ENCODE data around the gene ULBP2. TPM values are rescaled to one million over a fixed set of nuclear protein-coding genes. Genes with fewer than 3 reads are reported as not detected.
"Not testable (repeated sequence)": the region's sequence is repeated elsewhere in the genome, so short reads cannot be mapped to it uniquely, and the experiment has no call there.

Gene ULBP2
- total and polyA plus RNA-seq, 8 donors = 2.2 to 3.6 (median 2.5) TPM

DNA sequence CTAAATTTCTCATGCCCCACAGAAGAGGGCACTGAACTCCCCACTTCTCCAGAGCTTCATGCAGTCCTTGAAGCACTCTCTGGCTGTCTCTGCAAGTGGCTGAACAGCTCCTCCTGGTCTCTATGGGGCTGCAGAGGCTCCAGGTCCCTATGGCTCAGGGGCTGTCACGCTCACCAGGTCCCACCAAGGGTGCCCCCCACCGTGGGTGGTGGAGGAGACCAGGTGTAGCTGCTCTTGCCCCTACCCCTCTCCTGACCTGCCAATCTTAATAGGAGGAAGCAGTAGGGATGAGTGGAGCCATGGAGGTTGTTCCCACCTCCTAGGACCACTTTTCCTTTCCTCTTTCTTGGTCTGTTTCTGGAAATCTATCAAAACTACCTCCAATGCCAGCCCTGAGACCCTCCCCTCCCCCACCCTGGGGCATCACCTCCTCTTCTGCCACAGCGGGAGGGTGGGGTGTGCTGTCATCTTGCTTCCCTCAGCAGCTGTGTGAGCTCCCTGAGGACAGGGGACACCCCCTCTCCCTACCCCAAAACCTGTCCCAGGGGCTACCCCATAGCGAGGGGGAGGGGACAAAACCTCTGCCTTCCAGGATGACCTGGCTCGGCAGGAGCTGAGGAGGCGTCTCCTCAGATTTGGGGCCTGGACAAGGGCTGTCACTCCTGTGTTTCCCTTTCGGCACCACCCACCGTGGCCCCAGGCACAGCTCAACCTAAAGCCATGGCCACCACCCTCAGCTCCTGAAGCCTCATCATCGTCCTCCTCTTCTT, 31.9 kb upstream of the ULBP2 start:
- Histone ChIP-seq H3K4me3 (no peak overlapping the region), H3K27ac (no peak overlapping the region), H3K4me1 (peaks cover 0 to 7% of the 10 kb centered on the region in 2 donors), H3K36me3 (no peaks in the 10 kb centered on the region), H3K27me3 (no peaks in the 10 kb centered on the region), H3K9me3 (peaks cover 0 to 13% of the 10 kb centered on the region in 2 donors)
- DNase-seq (no peak), ATAC-seq (no peak)
- TF ChIP-seq, protein P1, sequence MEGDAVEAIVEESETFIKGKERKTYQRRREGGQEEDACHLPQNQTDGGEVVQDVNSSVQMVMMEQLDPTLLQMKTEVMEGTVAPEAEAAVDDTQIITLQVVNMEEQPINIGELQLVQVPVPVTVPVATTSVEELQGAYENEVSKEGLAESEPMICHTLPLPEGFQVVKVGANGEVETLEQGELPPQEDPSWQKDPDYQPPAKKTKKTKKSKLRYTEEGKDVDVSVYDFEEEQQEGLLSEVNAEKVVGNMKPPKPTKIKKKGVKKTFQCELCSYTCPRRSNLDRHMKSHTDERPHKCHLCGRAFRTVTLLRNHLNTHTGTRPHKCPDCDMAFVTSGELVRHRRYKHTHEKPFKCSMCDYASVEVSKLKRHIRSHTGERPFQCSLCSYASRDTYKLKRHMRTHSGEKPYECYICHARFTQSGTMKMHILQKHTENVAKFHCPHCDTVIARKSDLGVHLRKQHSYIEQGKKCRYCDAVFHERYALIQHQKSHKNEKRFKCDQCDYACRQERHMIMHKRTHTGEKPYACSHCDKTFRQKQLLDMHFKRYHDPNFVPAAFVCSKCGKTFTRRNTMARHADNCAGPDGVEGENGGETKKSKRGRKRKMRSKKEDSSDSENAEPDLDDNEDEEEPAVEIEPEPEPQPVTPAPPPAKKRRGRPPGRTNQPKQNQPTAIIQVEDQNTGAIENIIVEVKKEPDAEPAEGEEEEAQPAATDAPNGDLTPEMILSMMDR (IDR thresholded peaks at IDR 0.05) = no peak
- intact Hi-C loops (cut with DNase I) = no loop called here

DNA sequence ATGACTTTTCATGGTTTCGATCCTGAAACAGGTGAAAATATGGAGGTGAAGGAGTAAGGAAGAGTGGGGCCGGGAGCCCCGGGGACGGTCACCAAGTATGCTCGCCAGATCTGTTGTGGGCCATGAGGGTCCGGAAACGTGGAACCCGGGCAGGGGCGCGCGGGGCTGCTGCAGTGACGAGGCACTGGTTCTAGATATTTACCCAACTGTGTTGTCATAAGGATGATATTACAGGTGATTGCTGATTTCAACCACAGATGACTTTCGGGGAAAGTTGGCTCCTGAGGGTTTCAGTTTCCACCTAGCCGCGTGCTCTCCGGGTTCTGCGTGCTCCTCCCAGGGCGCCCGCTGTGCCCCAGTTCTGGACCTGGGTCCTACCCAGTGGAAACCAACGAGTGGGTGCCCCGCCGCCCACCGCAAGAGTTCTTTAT, 31.1 kb upstream of the ULBP2 start:
- DNase-seq = no peak
- TF ChIP-seq, protein P1 (IDR thresholded peaks at IDR 0.05) = no peak
- intact Hi-C loops (cut with DNase I) = no loop called here

DNA sequence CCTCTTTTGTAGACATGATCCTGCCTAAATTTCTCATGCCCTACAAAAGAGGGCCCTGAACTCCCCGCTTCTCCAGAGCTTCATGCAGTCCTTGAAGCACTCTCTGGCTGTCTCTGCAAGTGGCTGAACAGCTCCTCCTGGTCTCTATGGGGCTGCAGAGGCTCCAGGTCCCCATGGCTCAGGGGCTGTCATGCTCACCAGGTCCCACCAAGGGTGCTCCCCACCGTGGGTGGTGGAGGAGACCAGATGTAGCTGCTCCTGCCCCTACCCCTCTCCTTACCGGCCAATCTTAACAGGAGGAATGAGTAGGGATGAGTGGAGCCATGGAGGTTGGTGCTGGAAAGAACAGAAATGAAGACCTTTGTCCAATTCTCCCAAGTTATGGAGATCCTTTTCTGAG, 29.1 kb upstream of the ULBP2 start:
- H3K4me3 ChIP-seq; intact Hi-C loops (cut with DNase I); DNase-seq; ATAC-seq; H3K36me3 ChIP-seq; H3K27me3 ChIP-seq; H3K27ac ChIP-seq; H3K4me1 ChIP-seq: not testable (repeated sequence)
- peaks cover 0 to 13% of the 10 kb centered on the region in 2 donors for H3K9me3 ChIP-seq

More for the DNA sequence above, 31.1 kb upstream of the ULBP2 start:
- H3K27ac ChIP-seq = no peak overlapping the region
- H3K9me3 ChIP-seq = peaks cover 0 to 13% of the 10 kb centered on the region in 2 donors
- no peak overlapping the region for H3K4me3 ChIP-seq
- ATAC-seq = no peak
- no peaks in the 10 kb centered on the region for H3K36me3 ChIP-seq
- no peaks in the 10 kb centered on the region for H3K27me3 ChIP-seq
- H3K4me1 ChIP-seq = peaks cover 0 to 2% of the 10 kb centered on the region in 2 donors

DNA sequence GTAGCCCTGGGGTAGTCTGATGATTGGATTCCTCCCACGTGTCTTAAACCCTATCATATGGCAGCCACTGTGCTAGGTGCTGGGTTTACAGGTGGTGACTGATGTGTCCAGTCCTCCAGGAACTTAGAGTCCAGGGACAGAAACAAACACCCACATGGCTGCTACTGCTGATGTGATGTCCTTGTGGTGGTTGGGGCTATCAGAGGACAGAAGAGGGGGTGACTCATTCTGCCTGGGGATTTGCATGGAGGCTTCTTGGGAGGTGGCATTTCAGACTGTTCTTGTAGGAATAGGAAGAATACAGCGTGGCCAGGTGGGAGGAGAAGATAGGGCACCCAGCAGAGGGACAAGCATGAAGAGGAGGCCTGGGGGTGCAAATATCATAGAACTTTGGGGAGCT, 28.7 kb upstream of the ULBP2 start:
- no peak overlapping the region for H3K4me3 ChIP-seq
- intact Hi-C loops (cut with DNase I) = no loop called here
- DNase-seq (no peak), ATAC-seq (no peak)
- no peaks in the 10 kb centered on the region for H3K27me3 ChIP-seq
- peaks cover 0 to 10% of the 10 kb centered on the region in 2 donors for H3K9me3 ChIP-seq
- H3K27ac ChIP-seq = no peak overlapping the region
- TF ChIP-seq, protein P1 (IDR thresholded peaks at IDR 0.05) = no peak
- H3K4me1 ChIP-seq = no peaks in the 10 kb centered on the region
- H3K36me3 ChIP-seq = no peaks in the 10 kb centered on the region

DNA sequence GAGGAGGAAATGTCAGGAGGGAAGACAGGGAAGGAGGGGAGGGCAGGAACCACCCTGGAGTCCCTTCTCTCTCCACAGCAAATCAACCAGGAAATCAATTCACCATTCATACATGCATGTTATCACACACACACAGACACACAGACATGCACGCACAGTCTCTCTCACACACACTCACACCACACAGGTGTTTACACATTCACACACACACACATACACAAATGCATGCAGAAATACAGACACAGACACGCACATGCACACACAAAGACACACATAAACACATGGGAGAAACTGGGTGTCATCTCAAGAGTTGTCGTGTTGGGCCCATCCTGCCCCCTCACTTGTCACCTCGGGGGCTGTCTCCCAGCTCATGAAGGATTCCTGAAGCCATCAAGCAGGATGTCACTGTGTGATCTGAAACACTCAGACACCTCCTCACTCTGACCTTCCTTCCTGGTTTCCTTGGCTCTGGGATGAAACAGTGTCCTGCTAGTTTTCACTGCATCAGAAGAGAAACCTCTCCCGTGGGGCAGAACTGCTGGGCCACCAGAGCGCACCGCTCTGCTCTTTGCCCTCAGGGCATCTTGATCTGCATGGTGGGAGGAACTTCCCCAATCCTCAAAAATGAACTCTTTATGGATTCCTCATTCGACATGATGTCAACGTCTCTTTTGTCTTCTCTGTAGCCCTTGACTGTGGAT, 28.1 kb upstream of the ULBP2 start:
- no peaks in the 10 kb centered on the region for H3K36me3 ChIP-seq
- no peak overlapping the region for H3K4me3 ChIP-seq
- H3K27ac ChIP-seq = no peak overlapping the region
- no peaks in the 10 kb centered on the region for H3K27me3 ChIP-seq
- intact Hi-C loops (cut with DNase I) = no loop called here
- H3K9me3 ChIP-seq = peaks cover 0 to 5% of the 10 kb centered on the region in 2 donors
- DNase-seq = no peak
- no peaks in the 10 kb centered on the region for H3K4me1 ChIP-seq
- no peak for ATAC-seq
- TF ChIP-seq, protein P1 (IDR thresholded peaks at IDR 0.05) = no peak
